OCI-LY3 (cell line): ENCODE measurements around the gene PTPRU.

Experiments
- H2AFZ ChIP-seq: fragments of 200-600, 300-600 bp; shearing (Covaris generic); 2 replicates; pipeline ENCODE4 v1.6.0; 2014; ENCODE audit warnings: antibody characterized with exemption, low read depth, low read length
- H3K27ac ChIP-seq: fragments of 200-600, 300-600 bp; sonication (generic); 2 replicates; pipeline ENCODE4 v1.5.1; 2014; ENCODE audit warnings: mild to moderate bottlenecking, low read length, moderate library complexity, mixed read lengths
- H3K27me3 ChIP-seq: fragments of 200-600, 300-600 bp; sonication (generic); 2 replicates; pipeline ENCODE4 v1.6.1; 2014; ENCODE audit warnings: low read depth, low read length, mixed read lengths
- H3K36me3 ChIP-seq: fragments of 200-600, 300-600 bp; sonication (generic); replicated peaks from 2 replicates; pipeline ENCODE3; 2014; ENCODE audit warnings: low read depth, low read length, mixed read lengths
- H3K4me1 ChIP-seq: fragments of 300-600, 200-600 bp; sonication (generic); 2 replicates; pipeline ENCODE4 v1.6.1; 2014; ENCODE audit warnings: low read length, mixed read lengths
- H3K4me2 ChIP-seq: fragments of 200-600, 300-600 bp; sonication (generic); 2 replicates; pipeline ENCODE4 v1.6.1; 2014; ENCODE audit warnings: low read length, mixed read lengths
- H3K4me3 ChIP-seq: fragments of 300-600, 200-600 bp; sonication (generic); 2 replicates; pipeline ENCODE4 v1.5.1; 2014; ENCODE audit warnings: antibody characterized with exemption, mild to moderate bottlenecking, low read length, moderate library complexity
- H3K79me2 ChIP-seq: fragments of 300-600, 200-600 bp; shearing (Covaris generic); 2 replicates; pipeline ENCODE4 v1.6.1; 2014; ENCODE audit warnings: mild to moderate bottlenecking, low read length, mixed read lengths
- H3K9ac ChIP-seq: fragments of 300-600, 200-600 bp; shearing (Covaris generic); 2 replicates; pipeline ENCODE4 v1.6.0; 2014; ENCODE audit warnings: mild to moderate bottlenecking, low read length, moderate library complexity
- H3K9me3 ChIP-seq: fragments of 200-600, 300-600 bp; shearing (Covaris generic); 2 replicates; pipeline ENCODE4 v1.6.1; 2014; ENCODE audit warnings: low read length, mixed read lengths; ENCODE audit not compliant: insufficient read depth
- H4K20me1 ChIP-seq: fragments of 200-600, 300-600 bp; sonication (generic); 2 replicates; pipeline ENCODE4 v1.6.1; 2016; ENCODE audit warnings: low read length, mixed read lengths; ENCODE audit not compliant: insufficient read depth
- EZH2phosphoT487 ChIP-seq: fragments of 200-600 bp; shearing (Covaris generic); IDR thresholded peaks from 2 replicates; pipeline ENCODE4 v1.6.1; 2018; ENCODE audit warnings: antibody characterized with exemption, mixed run types, low read depth
- TF ChIP-seq, protein P1 (sequence below): fragments of 200-600, 300-600 bp; sonication (generic); IDR thresholded peaks from 2 replicates; pipeline ENCODE4 v1.5.1; 2014; ENCODE audit warnings: antibody characterized with exemption, low read length, low read depth

Gene PTPRU

DNA sequence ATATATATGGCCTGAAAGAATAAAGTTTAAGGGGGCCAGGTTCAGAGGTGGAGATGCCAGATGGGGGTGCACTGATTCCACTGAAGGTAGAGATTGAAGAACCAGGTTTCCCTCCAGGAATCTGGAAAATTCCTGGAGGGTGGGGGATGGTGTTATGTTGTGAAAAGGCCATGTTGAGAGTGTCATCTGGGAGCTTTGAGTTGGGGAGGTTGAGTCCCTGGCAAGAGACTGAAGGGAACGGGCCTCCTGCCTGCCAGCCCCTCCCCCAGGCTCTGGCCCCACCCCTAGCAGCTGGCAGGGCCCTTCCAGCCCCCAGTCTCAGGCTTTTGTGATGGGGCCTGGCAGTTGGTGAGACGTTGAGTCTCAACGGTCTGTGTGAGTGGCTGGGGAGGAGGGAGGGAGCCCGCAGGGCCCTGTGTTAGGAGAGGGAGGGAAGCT is 4.1 kb downstream of the PTPRU start:
- Histone ChIP-seq H3K9ac (no peak overlapping the region), H3K36me3 (no peaks in the 10 kb centered on the region)

GRCh38 chr1:29240986-29241385 is 4.7 kb downstream of the PTPRU start:
- Histone ChIP-seq H3K27me3 (no peaks in the 10 kb centered on the region), H3K4me2 (no peak overlapping the region), H3K79me2 (no peaks in the 10 kb centered on the region), H3K36me3 (no peaks in the 10 kb centered on the region), H3K4me1 (peaks cover 3% of the 10 kb centered on the region; the same call in 1 of the 2 replicates), H2AFZ (no peak overlapping the region), H4K20me1 (no peaks in the 10 kb centered on the region), H3K4me3 (no peak overlapping the region), H3K9me3 (no peaks in the 10 kb centered on the region), H3K9ac (no peak overlapping the region), H3K27ac (no peak overlapping the region)
- TF ChIP-seq, protein P1, sequence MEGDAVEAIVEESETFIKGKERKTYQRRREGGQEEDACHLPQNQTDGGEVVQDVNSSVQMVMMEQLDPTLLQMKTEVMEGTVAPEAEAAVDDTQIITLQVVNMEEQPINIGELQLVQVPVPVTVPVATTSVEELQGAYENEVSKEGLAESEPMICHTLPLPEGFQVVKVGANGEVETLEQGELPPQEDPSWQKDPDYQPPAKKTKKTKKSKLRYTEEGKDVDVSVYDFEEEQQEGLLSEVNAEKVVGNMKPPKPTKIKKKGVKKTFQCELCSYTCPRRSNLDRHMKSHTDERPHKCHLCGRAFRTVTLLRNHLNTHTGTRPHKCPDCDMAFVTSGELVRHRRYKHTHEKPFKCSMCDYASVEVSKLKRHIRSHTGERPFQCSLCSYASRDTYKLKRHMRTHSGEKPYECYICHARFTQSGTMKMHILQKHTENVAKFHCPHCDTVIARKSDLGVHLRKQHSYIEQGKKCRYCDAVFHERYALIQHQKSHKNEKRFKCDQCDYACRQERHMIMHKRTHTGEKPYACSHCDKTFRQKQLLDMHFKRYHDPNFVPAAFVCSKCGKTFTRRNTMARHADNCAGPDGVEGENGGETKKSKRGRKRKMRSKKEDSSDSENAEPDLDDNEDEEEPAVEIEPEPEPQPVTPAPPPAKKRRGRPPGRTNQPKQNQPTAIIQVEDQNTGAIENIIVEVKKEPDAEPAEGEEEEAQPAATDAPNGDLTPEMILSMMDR: no peak
- TF ChIP-seq EZH2phosphoT487: no peak

More for the DNA sequence above, 4.1 kb downstream of the PTPRU start:
- Histone ChIP-seq H3K4me2 (no peak overlapping the region), H3K9me3 (no peaks in the 10 kb centered on the region), H3K27ac (no peak overlapping the region), H4K20me1 (no peaks in the 10 kb centered on the region), H3K27me3 (no peaks in the 10 kb centered on the region), H3K4me3 (no peak overlapping the region), H2AFZ (no peak overlapping the region), H3K4me1 (peaks cover 7% of the 10 kb centered on the region; the same call in 1 of the 2 replicates), H3K79me2 (no peaks in the 10 kb centered on the region)
- TF ChIP-seq EZH2phosphoT487: no peak
- TF ChIP-seq, protein P1: peak; percentile 24; the same call in 1 of the 2 replicates

GRCh38 chr1:29243023-29243870 is 6.9 kb downstream of the PTPRU start:
- H3K4me3 ChIP-seq: no peak overlapping the region
- no peak overlapping the region for H3K27ac ChIP-seq
- no peaks in the 10 kb centered on the region for H3K4me1 ChIP-seq
- H3K9ac ChIP-seq: no peak overlapping the region
- H3K9me3 ChIP-seq: no peaks in the 10 kb centered on the region
- no peaks in the 10 kb centered on the region for H4K20me1 ChIP-seq
- H3K4me2 ChIP-seq: no peak overlapping the region
- H3K79me2 ChIP-seq: no peaks in the 10 kb centered on the region
- TF ChIP-seq, protein P1: no peak
- TF ChIP-seq EZH2phosphoT487: no peak
- H3K36me3 ChIP-seq: no peaks in the 10 kb centered on the region
- H3K27me3 ChIP-seq: no peaks in the 10 kb centered on the region
- no peak overlapping the region for H2AFZ ChIP-seq

GRCh38 chr1:29243871-29244200 is 7.5 kb downstream of the PTPRU start:
- no peak overlapping the region for H3K4me2 ChIP-seq
- H2AFZ ChIP-seq: no peak overlapping the region
- H3K4me1 ChIP-seq: no peaks in the 10 kb centered on the region
- H4K20me1 ChIP-seq: no peaks in the 10 kb centered on the region
- no peak overlapping the region for H3K27ac ChIP-seq
- no peaks in the 10 kb centered on the region for H3K36me3 ChIP-seq
- no peak overlapping the region for H3K9ac ChIP-seq
- no peak overlapping the region for H3K4me3 ChIP-seq
- TF ChIP-seq, protein P1: no peak
- TF ChIP-seq EZH2phosphoT487: no peak
- H3K79me2 ChIP-seq: no peaks in the 10 kb centered on the region
- no peaks in the 10 kb centered on the region for H3K9me3 ChIP-seq
- H3K27me3 ChIP-seq: no peaks in the 10 kb centered on the region
